ENCODE measurements around the gene MRPL43.

Gene MRPL43

GRCh38 chr10:100969187-100970075 is 17.9 kb downstream of the MRPL43 start, which contains the start of gene SEMA4G:
TSS of gene SEMA4G (plus strand) at chr10:100969504. CDS start at chr10:100972913, 3,409 bp downstream.
- Histone ChIP-seq H3K9ac (ENCODE audit: low read length in 5 of 5) (peak within 1 kb of the TSS in 4 of 5 donors; percentile 20 to 79 (median 60)), H3K27ac (ENCODE audit: low read depth, low read length) (no peak within 1 kb of the TSS), H3K4me1 (ENCODE audit: control insufficient read depth in 5 of 5, insufficient read depth in 5 of 5, low read length in 5 of 5) (peaks cover 2 to 16% (median 14%) of the 10 kb centered on the region in 5 donors), H3K9me3 (ENCODE audit: control insufficient read depth in 5 of 5, low read length in 5 of 5) (no peaks in the 10 kb centered on the region), H3K36me3 (ENCODE audit: control insufficient read depth in 5 of 5, insufficient read depth in 5 of 5, low read length in 5 of 5) (peaks cover 5 to 19% (median 12%) of the 10 kb centered on the region in 5 donors), H3K4me3 (ENCODE audit: low read depth in 1 of 5, low read length in 5 of 5) (peak within 1 kb of the TSS; percentile 47 to 74 (median 69)), H3K27me3 (ENCODE audit: control insufficient read depth in 5 of 5, insufficient read depth in 4 of 5, low read length in 5 of 5) (no peaks in the 10 kb centered on the region)

GRCh38 chr10:100968863-100969186 is 18.5 kb downstream of the MRPL43 start:
- H3K9ac ChIP-seq (ENCODE audit: low read length in 5 of 5) = peak overlapping the region in 4 of 5 donors; percentile 2 to 79 (median 50)
- H3K36me3 ChIP-seq (ENCODE audit: control insufficient read depth in 5 of 5, insufficient read depth in 5 of 5, low read length in 5 of 5) = peaks cover 9 to 25% (median 18%) of the 10 kb centered on the region in 5 donors
- H3K9me3 ChIP-seq (ENCODE audit: control insufficient read depth in 5 of 5, low read length in 5 of 5) = no peaks in the 10 kb centered on the region
- H3K27ac ChIP-seq (ENCODE audit: low read depth, low read length) = no peak overlapping the region
- peaks cover 2 to 16% (median 14%) of the 10 kb centered on the region in 5 donors for H3K4me1 ChIP-seq (ENCODE audit: control insufficient read depth in 5 of 5, insufficient read depth in 5 of 5, low read length in 5 of 5)
- H3K4me3 ChIP-seq (ENCODE audit: low read depth in 1 of 5, low read length in 5 of 5) = peak overlapping the region; percentile 47 to 74 (median 69)
- H3K27me3 ChIP-seq (ENCODE audit: control insufficient read depth in 5 of 5, insufficient read depth in 4 of 5, low read length in 5 of 5) = no peaks in the 10 kb centered on the region

- peak overlapping the region in 1 of 5 donors; percentile 69 for H3K4me3 ChIP-seq (ENCODE audit: low read depth in 1 of 5, low read length in 5 of 5)
- no peaks in the 10 kb centered on the region for H3K9me3 ChIP-seq (ENCODE audit: control insufficient read depth in 5 of 5, low read length in 5 of 5)
- H3K27me3 ChIP-seq (ENCODE audit: control insufficient read depth in 5 of 5, insufficient read depth in 4 of 5, low read length in 5 of 5) = no peaks in the 10 kb centered on the region
- no peak overlapping the region for H3K27ac ChIP-seq (ENCODE audit: low read depth, low read length)
- peak overlapping the region in 2 of 5 donors; percentile 26 to 39 for H3K9ac ChIP-seq (ENCODE audit: low read length in 5 of 5)
- H3K36me3 ChIP-seq (ENCODE audit: control insufficient read depth in 5 of 5, insufficient read depth in 5 of 5, low read length in 5 of 5) = peaks cover 14 to 29% (median 19%) of the 10 kb centered on the region in 5 donors
- peaks cover 2 to 16% (median 14%) of the 10 kb centered on the region in 5 donors for H3K4me1 ChIP-seq (ENCODE audit: control insufficient read depth in 5 of 5, insufficient read depth in 5 of 5, low read length in 5 of 5)
These were observed 19.1 kb downstream of the MRPL43 start for GRCh38 chr10:100968062-100968736.

GRCh38 chr10:100967332-100967731 is 20.0 kb downstream of the MRPL43 start:
- H3K9ac ChIP-seq (ENCODE audit: low read length in 5 of 5) = no peak overlapping the region
- H3K4me1 ChIP-seq (ENCODE audit: control insufficient read depth in 5 of 5, insufficient read depth in 5 of 5, low read length in 5 of 5) = peaks cover 2 to 16% (median 14%) of the 10 kb centered on the region in 5 donors
- peaks cover 18 to 37% (median 28%) of the 10 kb centered on the region in 5 donors for H3K36me3 ChIP-seq (ENCODE audit: control insufficient read depth in 5 of 5, insufficient read depth in 5 of 5, low read length in 5 of 5)
- no peaks in the 10 kb centered on the region for H3K9me3 ChIP-seq (ENCODE audit: control insufficient read depth in 5 of 5, low read length in 5 of 5)
- no peak overlapping the region for H3K27ac ChIP-seq (ENCODE audit: low read depth, low read length)
- H3K4me3 ChIP-seq (ENCODE audit: low read depth in 1 of 5, low read length in 5 of 5) = no peak overlapping the region
- no peaks in the 10 kb centered on the region for H3K27me3 ChIP-seq (ENCODE audit: control insufficient read depth in 5 of 5, insufficient read depth in 4 of 5, low read length in 5 of 5)

- peaks cover 22 to 42% (median 33%) of the 10 kb centered on the region in 5 donors for H3K36me3 ChIP-seq (ENCODE audit: control insufficient read depth in 5 of 5, insufficient read depth in 5 of 5, low read length in 5 of 5)
- no peaks in the 10 kb centered on the region for H3K27me3 ChIP-seq (ENCODE audit: control insufficient read depth in 5 of 5, insufficient read depth in 4 of 5, low read length in 5 of 5)
- no peaks in the 10 kb centered on the region for H3K9me3 ChIP-seq (ENCODE audit: control insufficient read depth in 5 of 5, low read length in 5 of 5)
- H3K9ac ChIP-seq (ENCODE audit: low read length in 5 of 5) = no peak overlapping the region
- H3K4me3 ChIP-seq (ENCODE audit: low read depth in 1 of 5, low read length in 5 of 5) = no peak overlapping the region
- H3K27ac ChIP-seq (ENCODE audit: low read depth, low read length) = no peak overlapping the region
- H3K4me1 ChIP-seq (ENCODE audit: control insufficient read depth in 5 of 5, insufficient read depth in 5 of 5, low read length in 5 of 5) = peaks cover 2 to 16% (median 14%) of the 10 kb centered on the region in 5 donors
These were observed 20.4 kb downstream of the MRPL43 start for GRCh38 chr10:100966887-100967286.

GRCh38 chr10:100965820-100966219 is 21.5 kb downstream of the MRPL43 start:
- H3K9ac ChIP-seq (ENCODE audit: low read length in 5 of 5) = no peak overlapping the region
- no peak overlapping the region for H3K27ac ChIP-seq (ENCODE audit: low read depth, low read length)
- H3K36me3 ChIP-seq (ENCODE audit: control insufficient read depth in 5 of 5, insufficient read depth in 5 of 5, low read length in 5 of 5) = peaks cover 24 to 47% (median 35%) of the 10 kb centered on the region in 5 donors
- no peak overlapping the region for H3K4me3 ChIP-seq (ENCODE audit: low read depth in 1 of 5, low read length in 5 of 5)
- H3K4me1 ChIP-seq (ENCODE audit: control insufficient read depth in 5 of 5, insufficient read depth in 5 of 5, low read length in 5 of 5) = peaks cover 2 to 16% (median 14%) of the 10 kb centered on the region in 5 donors
- H3K27me3 ChIP-seq (ENCODE audit: control insufficient read depth in 5 of 5, insufficient read depth in 4 of 5, low read length in 5 of 5) = no peaks in the 10 kb centered on the region
- no peaks in the 10 kb centered on the region for H3K9me3 ChIP-seq (ENCODE audit: control insufficient read depth in 5 of 5, low read length in 5 of 5)

GRCh38 chr10:100963826-100964225 is 23.5 kb downstream of the MRPL43 start:
- no peak overlapping the region for H3K4me3 ChIP-seq (ENCODE audit: low read depth in 1 of 5, low read length in 5 of 5)
- H3K9ac ChIP-seq (ENCODE audit: low read length in 5 of 5) = no peak overlapping the region
- peaks cover 39 to 66% (median 51%) of the 10 kb centered on the region in 5 donors for H3K36me3 ChIP-seq (ENCODE audit: control insufficient read depth in 5 of 5, insufficient read depth in 5 of 5, low read length in 5 of 5)
- H3K4me1 ChIP-seq (ENCODE audit: control insufficient read depth in 5 of 5, insufficient read depth in 5 of 5, low read length in 5 of 5) = peaks cover under 1 to 5% (median 4%) of the 10 kb centered on the region in 5 donors
- H3K9me3 ChIP-seq (ENCODE audit: control insufficient read depth in 5 of 5, low read length in 5 of 5) = no peaks in the 10 kb centered on the region
- H3K27me3 ChIP-seq (ENCODE audit: control insufficient read depth in 5 of 5, insufficient read depth in 4 of 5, low read length in 5 of 5) = no peaks in the 10 kb centered on the region
- H3K27ac ChIP-seq (ENCODE audit: low read depth, low read length) = no peak overlapping the region

- no peaks in the 10 kb centered on the region for H3K9me3 ChIP-seq (ENCODE audit: control insufficient read depth in 5 of 5, low read length in 5 of 5)
- no peak overlapping the region for H3K9ac ChIP-seq (ENCODE audit: low read length in 5 of 5)
- no peaks in the 10 kb centered on the region for H3K27me3 ChIP-seq (ENCODE audit: control insufficient read depth in 5 of 5, insufficient read depth in 4 of 5, low read length in 5 of 5)
- H3K27ac ChIP-seq (ENCODE audit: low read depth, low read length) = no peak overlapping the region
- H3K4me3 ChIP-seq (ENCODE audit: low read depth in 1 of 5, low read length in 5 of 5) = no peak overlapping the region
- H3K36me3 ChIP-seq (ENCODE audit: control insufficient read depth in 5 of 5, insufficient read depth in 5 of 5, low read length in 5 of 5) = peaks cover 49 to 76% (median 61%) of the 10 kb centered on the region in 5 donors
- no peaks in the 10 kb centered on the region for H3K4me1 ChIP-seq (ENCODE audit: control insufficient read depth in 5 of 5, insufficient read depth in 5 of 5, low read length in 5 of 5)
These were observed 24.8 kb downstream of the MRPL43 start for GRCh38 chr10:100962351-100963080.

- Histone ChIP-seq H3K27ac (ENCODE audit: low read depth, low read length) (no peak overlapping the region), H3K4me1 (ENCODE audit: control insufficient read depth in 5 of 5, insufficient read depth in 5 of 5, low read length in 5 of 5) (no peaks in the 10 kb centered on the region), H3K36me3 (ENCODE audit: control insufficient read depth in 5 of 5, insufficient read depth in 5 of 5, low read length in 5 of 5) (peaks cover 52 to 81% (median 64%) of the 10 kb centered on the region in 5 donors)
These were observed 27.0 kb downstream of the MRPL43 start for GRCh38 chr10:100960251-100960650.

More at GRCh38 chr10:100960251-100960650, 27.0 kb downstream of the MRPL43 start:
- H3K4me3 ChIP-seq (ENCODE audit: low read depth in 1 of 5, low read length in 5 of 5) = no peak overlapping the region
- H3K9me3 ChIP-seq (ENCODE audit: control insufficient read depth in 5 of 5, low read length in 5 of 5) = no peaks in the 10 kb centered on the region
- H3K27me3 ChIP-seq (ENCODE audit: control insufficient read depth in 5 of 5, insufficient read depth in 4 of 5, low read length in 5 of 5) = no peaks in the 10 kb centered on the region
- no peak overlapping the region for H3K9ac ChIP-seq (ENCODE audit: low read length in 5 of 5)
